Colonic mucosa (tissue), 4 donors: ENCODE measurements around the gene MACROD1. TPM values are rescaled to one million over a fixed set of nuclear protein-coding genes. Genes with fewer than 3 reads are reported as not detected.

Experiments
- DNase-seq: peaks from one replicate; pipeline ENCODE4 v3.0.0-alpha.2; 2020
- H3K27ac ChIP-seq: fragments of 200-600 bp; one replicate; pipeline ENCODE4 v1.8.0; 2021
- H3K27me3 ChIP-seq: fragments of 200-600 bp; one replicate; pipeline ENCODE4 v1.8.0; 2021
- H3K36me3 ChIP-seq: fragments of 200-600 bp; one replicate; pipeline ENCODE4 v1.8.0; 2021
- H3K4me1 ChIP-seq: fragments of 200-600 bp; one replicate; pipeline ENCODE4 v1.8.0; 2021; ENCODE audit warnings: mild to moderate bottlenecking
- H3K4me3 ChIP-seq: fragments of 200-600 bp; one replicate; pipeline ENCODE4 v1.8.0; 2021
- H3K9ac ChIP-seq, 2 donors: one replicate each; pipeline ENCODE4 v1.7.0; 2013; ENCODE audit warnings: control low read depth in 2 of 2, low read depth in 2 of 2, low read length in 2 of 2
- H3K9me3 ChIP-seq: fragments of 200-600 bp; one replicate; pipeline ENCODE4 v1.8.0; 2021
- intact Hi-C: fragments of 100-400 bp; cut with DNase I; formaldehyde crosslinking; loops from one replicate; pipeline ENCODE4 v1.14.1; 2022
- total RNA-seq, 2 donors: library from RNA; stranded (reverse); fragmentation: NEBNext Ultra II Directional in 1 of 2; extraction: Animal tissue kit (Norgen Biotek cat#: 25700) in 1 of 2; gene quantifications; one replicate each; pipeline ENCODE4 v1.2.1, GENCODE V29; 2021
- TF ChIP-seq, protein P1 (sequence below): fragments of 200-600 bp; IDR thresholded peaks from one replicate; pipeline ENCODE4 v1.8.0; 2022; ENCODE audit warnings: antibody characterized with exemption, mild to moderate bottlenecking
- donor health status: healthy.
- donor health status: DM: no; HTN: no; CAD: no.
- donor health status: DM: no; HTN: no; CAD: no.

MACROD1 gene
- total RNA-seq, 2 donors from 2014 or later: 18.6 to 22.9 TPM

DNA sequence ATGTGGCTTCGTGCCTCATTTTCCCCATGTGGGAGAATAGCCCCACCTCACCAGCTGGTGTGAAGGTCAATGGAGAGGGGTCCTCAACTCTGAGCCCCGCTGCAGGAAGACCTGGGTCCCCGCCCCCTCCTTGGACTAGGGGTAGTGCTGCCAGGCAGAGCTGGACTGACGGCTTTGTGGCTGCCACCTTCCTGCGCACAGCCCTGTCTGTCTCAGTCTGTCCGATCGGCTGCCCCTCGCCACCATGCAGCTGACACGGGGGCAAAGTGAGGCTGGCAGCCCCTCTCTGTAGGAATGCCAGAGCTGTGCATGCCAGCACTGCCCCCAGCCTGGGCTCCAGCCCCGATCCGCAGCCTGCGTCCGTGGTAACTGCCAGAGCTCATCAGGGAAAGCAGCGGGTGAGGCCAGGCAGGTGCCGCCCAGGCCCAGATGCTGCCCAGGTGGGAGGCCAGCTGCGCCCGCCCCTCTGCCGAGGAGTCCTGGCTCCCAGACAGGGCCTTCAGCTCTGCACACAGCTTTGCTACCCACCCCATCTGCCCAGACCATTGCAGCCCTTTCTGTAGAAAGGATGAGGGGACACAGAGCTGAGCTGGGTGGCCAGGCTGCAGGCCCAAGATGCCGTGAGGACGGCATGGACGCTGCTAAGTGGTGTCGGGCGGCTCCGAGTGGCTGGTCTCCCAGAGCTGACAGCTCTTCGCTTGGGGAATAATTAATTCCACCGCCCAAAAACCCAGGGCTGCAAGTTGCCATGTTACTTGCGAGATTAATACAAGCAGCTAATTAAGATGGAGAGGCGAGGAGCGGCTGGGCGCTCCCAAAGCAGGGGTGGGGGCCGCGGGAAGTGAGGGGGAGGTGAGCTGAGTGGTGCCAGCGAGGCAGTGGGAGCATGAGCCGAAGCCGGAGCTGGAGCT, 149.7 kb downstream of the MACROD1 start:
- no peaks in the 10 kb centered on the region for H3K27me3 ChIP-seq
- no peaks in the 10 kb centered on the region for H3K36me3 ChIP-seq
- no peak overlapping the region for H3K4me3 ChIP-seq
- TF ChIP-seq, protein P1, sequence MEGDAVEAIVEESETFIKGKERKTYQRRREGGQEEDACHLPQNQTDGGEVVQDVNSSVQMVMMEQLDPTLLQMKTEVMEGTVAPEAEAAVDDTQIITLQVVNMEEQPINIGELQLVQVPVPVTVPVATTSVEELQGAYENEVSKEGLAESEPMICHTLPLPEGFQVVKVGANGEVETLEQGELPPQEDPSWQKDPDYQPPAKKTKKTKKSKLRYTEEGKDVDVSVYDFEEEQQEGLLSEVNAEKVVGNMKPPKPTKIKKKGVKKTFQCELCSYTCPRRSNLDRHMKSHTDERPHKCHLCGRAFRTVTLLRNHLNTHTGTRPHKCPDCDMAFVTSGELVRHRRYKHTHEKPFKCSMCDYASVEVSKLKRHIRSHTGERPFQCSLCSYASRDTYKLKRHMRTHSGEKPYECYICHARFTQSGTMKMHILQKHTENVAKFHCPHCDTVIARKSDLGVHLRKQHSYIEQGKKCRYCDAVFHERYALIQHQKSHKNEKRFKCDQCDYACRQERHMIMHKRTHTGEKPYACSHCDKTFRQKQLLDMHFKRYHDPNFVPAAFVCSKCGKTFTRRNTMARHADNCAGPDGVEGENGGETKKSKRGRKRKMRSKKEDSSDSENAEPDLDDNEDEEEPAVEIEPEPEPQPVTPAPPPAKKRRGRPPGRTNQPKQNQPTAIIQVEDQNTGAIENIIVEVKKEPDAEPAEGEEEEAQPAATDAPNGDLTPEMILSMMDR: no peak
- H3K4me1 ChIP-seq: no peaks in the 10 kb centered on the region
- no peaks in the 10 kb centered on the region for H3K9me3 ChIP-seq
- no peak overlapping the region for H3K9ac ChIP-seq
- intact Hi-C loops: no loop called here
- no peak overlapping the region for H3K27ac ChIP-seq
- DNase-seq: no peak

DNA sequence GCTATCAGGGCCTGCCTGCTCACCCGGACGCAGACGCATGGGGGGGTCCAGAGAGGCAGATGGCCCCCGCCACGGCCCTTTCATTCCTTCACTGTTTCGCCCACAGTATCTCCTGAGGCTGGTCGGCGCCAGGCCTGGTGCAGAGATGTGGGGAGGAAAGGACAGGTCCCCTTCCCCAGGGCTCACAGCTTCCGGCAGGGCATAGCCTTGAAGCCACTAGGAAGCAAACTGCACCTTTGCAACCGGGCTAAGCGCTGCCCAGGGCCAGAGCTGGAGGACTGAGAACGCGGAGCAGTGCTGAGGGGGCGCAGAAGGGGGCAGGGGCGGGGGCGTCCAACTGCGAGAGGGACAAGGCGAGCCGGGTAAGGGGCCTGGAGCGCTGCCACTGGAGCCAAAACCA, 150.4 kb downstream of the MACROD1 start:
- TF ChIP-seq, protein P1: no peak
- no peak for DNase-seq
- intact Hi-C loops: no loop called here
- H3K9ac ChIP-seq: no peak overlapping the region
- no peaks in the 10 kb centered on the region for H3K9me3 ChIP-seq
- no peak overlapping the region for H3K4me3 ChIP-seq
- H3K27ac ChIP-seq: no peak overlapping the region
- no peaks in the 10 kb centered on the region for H3K36me3 ChIP-seq
- H3K4me1 ChIP-seq: no peaks in the 10 kb centered on the region
- H3K27me3 ChIP-seq: no peaks in the 10 kb centered on the region

DNA sequence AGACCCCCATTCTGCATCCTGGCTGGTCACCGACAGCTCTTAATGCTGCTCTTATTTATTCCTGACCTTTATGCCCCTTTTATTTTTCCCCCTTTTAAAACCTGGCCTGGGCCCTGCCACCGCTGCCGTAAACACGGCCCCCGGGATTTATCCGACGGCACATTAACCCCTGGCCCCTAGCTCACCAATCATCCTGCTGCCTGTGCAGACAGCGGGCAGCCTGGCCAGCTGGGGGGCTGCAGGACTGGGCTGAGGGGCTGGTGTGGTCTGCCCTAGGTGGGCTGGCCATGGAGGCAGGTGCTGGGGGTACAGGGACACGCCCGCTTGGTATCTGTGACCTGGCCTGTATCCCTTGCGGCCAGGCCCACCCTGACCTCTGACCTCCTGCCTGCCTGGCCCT, 151.6 kb downstream of the MACROD1 start:
- Histone ChIP-seq H3K27ac (no peak overlapping the region), H3K4me3 (no peak overlapping the region), H3K4me1 (no peaks in the 10 kb centered on the region), H3K9ac (no peak overlapping the region), H3K36me3 (no peaks in the 10 kb centered on the region), H3K27me3 (no peaks in the 10 kb centered on the region), H3K9me3 (no peaks in the 10 kb centered on the region)
- DNase-seq: no peak
- intact Hi-C loops: no loop called here
- TF ChIP-seq, protein P1: no peak

DNA sequence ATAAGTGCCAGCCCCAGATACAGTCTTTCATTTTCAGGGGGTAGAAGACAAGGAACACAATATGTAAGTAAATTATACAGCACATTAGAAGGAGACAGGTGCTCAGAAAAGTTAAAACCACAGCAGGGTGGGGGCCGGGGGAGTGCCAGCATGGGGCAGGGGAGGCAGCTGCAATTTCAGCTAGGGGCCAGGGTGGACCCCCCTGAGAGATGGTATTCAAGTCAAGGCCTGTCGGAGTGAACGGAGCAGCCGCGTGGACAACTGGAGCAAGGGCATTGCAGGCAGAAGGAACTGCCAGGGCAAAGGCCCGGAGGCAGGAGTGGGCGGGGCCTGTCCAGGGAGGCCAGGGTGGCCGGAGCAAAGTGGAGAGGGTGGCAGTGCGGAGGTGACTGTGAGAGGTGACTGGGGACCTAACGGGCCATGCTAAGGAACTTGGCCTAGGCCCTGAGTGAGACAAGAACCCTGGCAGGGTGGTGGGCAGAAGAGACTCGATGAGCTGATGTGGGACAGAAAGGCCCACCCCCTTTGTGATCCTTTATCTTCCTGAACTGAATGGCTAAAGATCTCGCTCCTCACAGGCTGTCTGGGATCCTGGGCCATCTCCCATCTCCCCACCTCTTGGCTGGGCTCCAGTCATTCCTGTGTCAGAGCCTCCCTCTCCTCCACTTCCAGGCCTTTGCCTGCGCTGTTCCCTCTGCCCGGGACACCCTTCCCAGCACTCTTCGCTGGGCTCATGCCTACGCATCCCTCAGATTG, 152.6 kb downstream of the MACROD1 start:
- no peaks in the 10 kb centered on the region for H3K4me1 ChIP-seq
- H3K36me3 ChIP-seq: no peaks in the 10 kb centered on the region
- intact Hi-C loops: no loop called here
- no peak overlapping the region for H3K4me3 ChIP-seq
- TF ChIP-seq, protein P1: no peak
- H3K9ac ChIP-seq: no peak overlapping the region
- H3K27ac ChIP-seq: no peak overlapping the region
- DNase-seq: no peak
- H3K9me3 ChIP-seq: no peaks in the 10 kb centered on the region
- no peaks in the 10 kb centered on the region for H3K27me3 ChIP-seq

DNA sequence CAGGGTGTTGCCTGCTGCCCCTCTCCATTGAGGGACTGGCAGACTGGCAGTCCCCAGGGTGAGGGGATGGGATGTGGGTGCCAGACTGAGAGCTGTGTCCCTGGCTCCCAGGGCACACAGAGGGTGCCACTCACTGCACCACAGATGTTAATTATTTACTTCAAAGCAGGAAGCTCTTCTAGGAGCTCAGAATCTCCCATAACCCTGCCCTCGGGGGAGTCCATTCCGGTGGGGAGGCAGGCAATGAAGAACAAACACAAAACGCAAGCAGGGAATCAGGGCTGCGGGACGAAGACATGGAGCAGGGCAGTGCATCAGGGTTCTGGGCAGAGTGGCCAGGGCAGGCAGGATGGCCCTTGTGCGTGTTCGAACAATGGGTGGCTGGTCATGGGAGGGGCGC, 154.5 kb downstream of the MACROD1 start:
- Histone ChIP-seq H3K27ac (no peak overlapping the region), H3K27me3 (no peaks in the 10 kb centered on the region), H3K9me3 (no peaks in the 10 kb centered on the region), H3K36me3 (no peaks in the 10 kb centered on the region), H3K9ac (no peak overlapping the region), H3K4me3 (no peak overlapping the region), H3K4me1 (peaks cover 12% of the 10 kb centered on the region)
- TF ChIP-seq, protein P1: no peak
- DNase-seq: no peak
- intact Hi-C loops: no loop called here
